Transverse colon (tissue), 4 donors: ENCODE measurements around the gene KLF3. TPM values are rescaled to one million over a fixed set of nuclear protein-coding genes. Genes with fewer than 3 reads are reported as not detected.

ENCODE experiments used
- DNase-seq: peaks from one replicate; pipeline ENCODE4 v3.0.0-alpha.2; 2019
- H3K27ac ChIP-seq, 4 donors: fragments of 200-600 bp; sonication (generic); 2 replicates each; pipeline ENCODE4 v1.5.1; 2016 to 2018; ENCODE audit warnings: inconsistent platforms in 4 of 4
- H3K27me3 ChIP-seq: fragments of 200-600 bp; sonication (generic); 2 replicates; pipeline ENCODE4 v1.5.1; 2017; ENCODE audit warnings: inconsistent platforms
- H3K36me3 ChIP-seq, 4 donors: fragments of 200-600 bp; sonication (generic); 2 replicates each; pipeline ENCODE4 v1.5.1; 2017 to 2019; ENCODE audit warnings: inconsistent platforms in 4 of 4
- H3K4me1 ChIP-seq, 4 donors: fragments of 200-600 bp; sonication (generic); 2 replicates each; pipeline ENCODE4 v1.5.1; 2017 to 2020; ENCODE audit warnings: inconsistent platforms in 4 of 4
- H3K4me3 ChIP-seq, 4 donors: fragments of 200-600 bp; sonication (generic); 1 replicate in 1 of 4; 2 replicates in 3 of 4; pipeline versions ENCODE4 v1.5.1 to v1.6.1; 2017 to 2019; ENCODE audit warnings: inconsistent platforms in 4 of 4
- H3K9me3 ChIP-seq, 2 donors: fragments of 200-600 bp; sonication (generic); 2 replicates each; pipeline ENCODE4 v1.5.1; 2017 to 2019; ENCODE audit warnings: inconsistent platforms in 2 of 2
- CTCF ChIP-seq, 5 experiments: fragments of 200-600 bp in 3 of 5; fragments of 450-650 bp in 2 of 5; sonication (generic) in 3 of 5; IDR thresholded peaks; 1 replicate in 2 of 5; 2 replicates in 3 of 5; pipeline ENCODE4 v1.5.1; 2016 to 2017; ENCODE audit warnings: antibody characterized with exemption in 5 of 5, inconsistent platforms in 3 of 5, mild to moderate bottlenecking in 2 of 5, moderate library complexity in 1 of 5
- EP300 ChIP-seq: sonication (generic); formaldehyde crosslinking; IDR thresholded peaks from one replicate; pipeline ENCODE4 v1.6.1; 2017; ENCODE audit warnings: antibody characterized with exemption, low read depth
- POLR2A ChIP-seq: fragments of 450-650 bp; IDR thresholded peaks from one replicate; pipeline ENCODE4 v1.6.1; 2016; ENCODE audit warnings: antibody characterized with exemption, mild to moderate bottlenecking, moderate library complexity
- POLR2AphosphoS5 ChIP-seq, 3 donors: sonication (generic); formaldehyde crosslinking; IDR thresholded peaks; one replicate each; pipeline ENCODE4 v1.6.1; 2016; ENCODE audit warnings: antibody characterized with exemption in 3 of 3
- WGBS, 2 donors: methylation state at CpG; one replicate each; pipeline ENCODE4 v1.1.5; 2018; ENCODE audit warnings: low coverage in 1 of 2; 5-methylcytosine and 5-hydroxymethylcytosine counted together
- in situ Hi-C, 4 donors: fragments of 200-750 bp; cut with MboI; loops; one replicate each; pipeline versions ENCODE4 v1.15.0 to v1.15.1; 2017; ENCODE audit warnings: low sequenced_read_pairs in 3 of 4, low pct_ligation_motif_present in 1 of 4, low pct_unique_long_range_greater_than_20kb in 1 of 4
- intact Hi-C: fragments of 100-400 bp; cut with DNase I; formaldehyde crosslinking; loops from one replicate; pipeline ENCODE4 v1.15.1; 2023; ENCODE audit warnings: low total_unique reads
- total RNA-seq, 4 donors: library from RNA; depleted of rRNA; stranded (reverse); fragments of >200 nt; gene quantifications; one replicate each; pipeline ENCODE4 v1.1.0, GENCODE V29; 2016

Gene KLF3
- total RNA-seq, 4 donors from 2014 or later, result 111 to 174 (median 132) TPM

DNA sequence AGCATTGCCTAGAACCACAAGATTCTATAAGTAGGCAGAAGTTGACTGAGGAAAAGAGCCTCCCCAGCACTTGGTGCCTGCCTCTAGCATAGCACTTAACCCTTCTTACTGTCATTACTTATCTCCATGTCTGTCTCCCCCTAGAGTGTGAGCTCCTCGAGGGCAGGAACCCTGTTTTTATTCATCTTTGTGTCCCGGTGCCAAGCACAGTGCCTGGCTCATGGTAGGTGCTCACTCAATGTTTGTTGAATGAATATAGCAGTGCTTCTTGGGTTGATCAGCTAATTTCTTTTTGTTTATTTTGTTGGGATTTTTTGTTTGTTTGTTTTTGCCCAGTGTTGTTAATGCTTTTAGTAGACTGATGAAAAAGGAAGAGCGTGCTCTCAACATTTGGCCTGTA is 30.3 kb downstream of the KLF3 start:
- in situ Hi-C loops, result no loop called here
- no peak for TF ChIP-seq POLR2A
- no peak for TF ChIP-seq EP300
- TF ChIP-seq POLR2AphosphoS5 (IDR thresholded peaks at IDR 0.05), result no peak
- no peak for TF ChIP-seq CTCF (IDR thresholded peaks at IDR 0.05)
- intact Hi-C loops, result no loop called here
- Histone ChIP-seq H3K27ac (no peak overlapping the region), H3K9me3 (no peaks in the 10 kb centered on the region), H3K36me3 (peaks cover 0 to 72% (median 30%) of the 10 kb centered on the region in 4 donors), H3K4me1 (peaks cover 10 to 46% (median 21%) of the 10 kb centered on the region in 4 donors), H3K4me3 (no peak overlapping the region), H3K27me3 (no peaks in the 10 kb centered on the region)
- DNase-seq, result no peak
- WGBS, 2 donors, result 90 to 100% methylated on average over 2 to 3 of the region's 3 CpGs

- Histone ChIP-seq H3K27me3 (no peaks in the 10 kb centered on the region), H3K4me3 (no peak overlapping the region), H3K4me1 (peaks cover 10 to 37% (median 18%) of the 10 kb centered on the region in 4 donors), H3K9me3 (no peaks in the 10 kb centered on the region), H3K27ac (peak overlapping the region in 1 of 4 donors; percentile 1), H3K36me3 (peaks cover 0 to 57% (median 22%) of the 10 kb centered on the region in 4 donors)
- WGBS, 2 donors, result 77 to 100% methylated on average over 1 to 3 of the region's 3 CpGs
- no peak for DNase-seq
- intact Hi-C loops (no loop called here), in situ Hi-C loops (no loop called here)
- no peak for TF ChIP-seq POLR2A
- TF ChIP-seq CTCF (IDR thresholded peaks at IDR 0.05), result no peak
- no peak for TF ChIP-seq POLR2AphosphoS5 (IDR thresholded peaks at IDR 0.05)
- TF ChIP-seq EP300, result no peak
Observed at GRCh38 chr4:38695809-38696208, 31.8 kb downstream of the KLF3 start.

DNA sequence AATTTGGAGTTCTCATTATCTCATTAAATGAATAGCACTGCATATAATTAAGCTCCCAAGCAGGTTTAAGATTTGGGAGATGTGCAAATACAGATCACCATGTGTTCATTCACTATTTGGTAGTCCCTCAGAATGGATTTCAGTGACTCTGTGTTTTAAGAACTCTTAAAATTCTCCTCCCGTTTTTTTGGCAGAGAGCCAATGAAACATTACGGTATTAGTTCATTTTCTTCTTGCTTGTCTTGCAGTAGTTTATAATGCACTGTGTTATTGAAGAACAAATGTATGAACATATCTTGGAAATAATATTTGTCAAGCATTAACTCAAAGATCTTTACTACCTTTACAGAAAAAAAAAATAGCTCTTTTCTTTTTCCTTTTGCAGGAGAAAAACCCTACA is 32.7 kb downstream of the KLF3 start:
- in situ Hi-C loops, result no loop called here
- peak overlapping the region in 1 of 4 donors; percentile 1 for H3K27ac ChIP-seq
- H3K4me3 ChIP-seq, result no peak overlapping the region
- H3K27me3 ChIP-seq, result no peaks in the 10 kb centered on the region
- H3K9me3 ChIP-seq, result no peaks in the 10 kb centered on the region
- intact Hi-C loops, result no loop called here
- peaks cover 0 to 48% (median 20%) of the 10 kb centered on the region in 4 donors for H3K36me3 ChIP-seq
- WGBS, 2 donors, result 27 to 37% methylated on average over 2 of the region's 2 CpGs
- peaks cover 2 to 28% (median 9%) of the 10 kb centered on the region in 4 donors for H3K4me1 ChIP-seq
- DNase-seq, result no peak
- TF ChIP-seq POLR2A, result no peak
- TF ChIP-seq CTCF (IDR thresholded peaks at IDR 0.05), result no peak
- TF ChIP-seq EP300, result no peak
- TF ChIP-seq POLR2AphosphoS5 (IDR thresholded peaks at IDR 0.05), result no peak

GRCh38 chr4:38698176-38698575 is 34.2 kb downstream of the KLF3 start:
- Histone ChIP-seq H3K27ac (no peak overlapping the region), H3K36me3 (peaks cover 0 to 42% (median 19%) of the 10 kb centered on the region in 4 donors), H3K27me3 (no peaks in the 10 kb centered on the region), H3K4me3 (no peak overlapping the region), H3K9me3 (no peaks in the 10 kb centered on the region), H3K4me1 (peaks cover 0 to 20% (median 0%) of the 10 kb centered on the region in 4 donors)
- no peak for DNase-seq
- in situ Hi-C loops (no loop called here), intact Hi-C loops (no loop called here)
- 82 to 92% methylated on average over 1 of the region's 1 CpG for WGBS, 2 donors
- no peak for TF ChIP-seq EP300
- TF ChIP-seq POLR2A, result no peak
- no peak for TF ChIP-seq CTCF (IDR thresholded peaks at IDR 0.05)
- no peak for TF ChIP-seq POLR2AphosphoS5 (IDR thresholded peaks at IDR 0.05)
